NCI-H1930 (cell line): Measurements from ENCODE around the gene HLA-DOB.
A peak's percentile ranks its signal among the peaks of the same experiment; 100 is the strongest.

Experiments used
- DNase-seq, 2 experiments: peaks; one replicate each; lab custom pipeline; 2025; lab: John Stamatoyannopoulos, UW

Gene HLA-DOB

GRCh38 chr6:32816746-32817204, at the start of gene HLA-DOB:
Gene HLA-DOB, minus strand, starts transcription at chr6:32817002. Its CDS starts 51 bp downstream, at chr6:32816951.
- DNase-seq, result no peak

- no peak for DNase-seq
Observed at GRCh38 chr6:32865724-32866443, 49.1 kb upstream of the HLA-DOB start.

- no peak for DNase-seq
Observed at GRCh38 chr6:32862725-32863124, 45.9 kb upstream of the HLA-DOB start.

GRCh38 chr6:32860674-32861073, 43.9 kb upstream of the HLA-DOB start:
- DNase-seq, result no peak

GRCh38 chr6:32858194-32858593, 41.4 kb upstream of the HLA-DOB start:
- no peak for DNase-seq

DNA sequence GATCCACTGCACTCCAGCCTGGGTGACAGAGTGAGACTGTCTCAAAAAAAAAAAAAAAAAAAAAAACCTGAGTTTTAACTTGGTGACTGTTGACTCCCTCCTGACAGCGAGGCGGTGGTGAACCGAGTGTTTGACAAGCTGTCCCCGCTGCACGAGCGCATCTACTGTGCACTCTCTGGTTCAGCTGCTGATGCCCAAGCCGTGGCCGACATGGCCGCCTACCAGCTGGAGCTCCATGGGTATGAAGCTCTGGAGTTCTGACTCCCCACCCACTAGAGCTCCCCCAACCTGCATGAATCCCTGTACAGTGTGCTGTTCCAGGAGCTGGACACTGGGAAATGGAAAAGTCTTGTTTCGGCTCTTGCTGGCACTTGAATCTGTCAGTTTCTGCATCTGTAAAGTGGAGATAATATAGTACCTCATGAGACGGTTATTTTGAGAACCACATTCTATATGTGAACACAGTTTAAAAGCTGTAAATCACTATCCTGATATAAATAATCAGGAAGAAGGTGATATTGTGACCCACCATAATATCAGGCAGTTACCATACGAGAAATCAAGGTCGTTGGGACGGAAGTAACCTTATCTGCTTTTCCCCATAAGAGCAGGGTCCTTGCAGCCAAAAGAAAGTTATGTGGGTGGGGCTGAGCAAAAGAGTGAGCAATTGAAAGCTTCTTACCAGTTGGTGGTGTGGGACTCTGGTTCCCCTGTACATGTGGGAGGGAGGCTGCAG, 40.5 kb upstream of the HLA-DOB start:
- DNase-seq, result no peak

DNA sequence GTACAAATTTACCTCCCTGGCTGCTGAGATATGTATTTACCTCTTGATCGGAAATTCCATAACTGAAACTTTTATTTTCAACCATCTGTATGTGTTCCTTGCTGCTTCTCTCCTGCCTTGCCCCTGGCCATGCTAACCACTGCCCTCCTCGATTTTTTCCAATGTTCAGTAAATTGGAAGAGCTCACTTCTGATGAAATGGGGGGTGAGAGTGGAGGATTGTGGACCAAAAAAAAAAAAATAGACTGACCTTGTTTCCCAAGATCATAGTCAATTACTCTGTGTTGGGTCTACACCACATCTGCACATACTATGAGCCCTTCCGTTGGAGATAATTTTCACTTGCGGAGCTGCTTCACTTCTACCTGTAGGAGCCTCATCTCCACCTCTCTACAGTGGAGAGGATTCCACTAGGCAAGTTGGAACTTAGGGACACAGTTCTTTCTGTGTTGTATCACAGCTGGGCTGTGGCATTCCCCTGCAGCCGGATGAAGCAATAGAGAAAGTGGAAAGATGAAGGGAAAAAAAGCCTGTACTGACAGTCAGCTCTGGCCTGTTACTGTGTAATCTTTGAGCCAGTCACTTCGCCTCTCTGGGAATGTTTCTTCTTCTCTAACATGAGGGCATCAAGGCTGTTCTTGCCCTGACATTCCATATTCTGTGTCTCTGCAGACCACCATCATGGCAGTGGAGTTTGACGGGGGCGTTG, 38.8 kb upstream of the HLA-DOB start:
- DNase-seq, result no peak

DNA sequence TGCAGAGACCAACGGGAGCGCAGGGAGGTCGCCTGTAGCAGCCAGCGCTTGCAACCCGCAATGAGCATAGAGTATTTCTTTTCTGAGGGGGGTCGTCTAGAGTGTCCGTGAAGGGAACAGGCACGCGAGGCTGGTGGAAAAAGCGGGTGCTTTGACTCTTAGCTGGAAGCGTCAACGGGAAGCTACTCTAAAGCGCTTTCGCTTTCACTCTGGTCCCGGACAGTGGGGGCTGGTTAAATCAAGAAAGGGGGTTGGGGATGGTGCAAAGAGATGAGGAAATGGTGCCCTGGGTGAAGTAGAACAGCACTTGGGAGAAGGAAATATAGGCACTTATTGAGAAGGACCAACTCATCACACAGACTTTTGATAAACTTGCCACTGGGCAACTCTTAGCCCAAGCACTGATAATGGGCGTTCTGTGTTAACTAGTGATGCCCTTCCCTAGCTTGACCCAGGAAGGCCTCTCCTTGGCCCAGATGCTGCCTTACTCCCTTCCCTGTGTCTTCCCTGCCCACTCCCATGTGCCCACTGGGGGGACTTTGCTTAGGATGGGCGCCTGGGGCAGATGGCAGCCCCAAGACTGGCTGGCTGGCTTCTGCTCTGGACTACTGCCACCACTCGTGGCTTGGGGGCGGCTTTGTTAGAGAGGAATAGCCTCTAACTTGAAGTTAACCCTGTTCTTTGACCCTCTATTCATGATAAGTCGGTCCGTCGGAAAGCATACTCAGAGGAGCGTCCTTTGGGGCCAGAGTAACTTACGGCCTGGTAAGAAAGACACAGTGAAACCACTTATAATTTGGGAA, 37.8 kb upstream of the HLA-DOB start:
- DNase-seq, result peak in 1 of 2 experiments; percentile 43

DNA sequence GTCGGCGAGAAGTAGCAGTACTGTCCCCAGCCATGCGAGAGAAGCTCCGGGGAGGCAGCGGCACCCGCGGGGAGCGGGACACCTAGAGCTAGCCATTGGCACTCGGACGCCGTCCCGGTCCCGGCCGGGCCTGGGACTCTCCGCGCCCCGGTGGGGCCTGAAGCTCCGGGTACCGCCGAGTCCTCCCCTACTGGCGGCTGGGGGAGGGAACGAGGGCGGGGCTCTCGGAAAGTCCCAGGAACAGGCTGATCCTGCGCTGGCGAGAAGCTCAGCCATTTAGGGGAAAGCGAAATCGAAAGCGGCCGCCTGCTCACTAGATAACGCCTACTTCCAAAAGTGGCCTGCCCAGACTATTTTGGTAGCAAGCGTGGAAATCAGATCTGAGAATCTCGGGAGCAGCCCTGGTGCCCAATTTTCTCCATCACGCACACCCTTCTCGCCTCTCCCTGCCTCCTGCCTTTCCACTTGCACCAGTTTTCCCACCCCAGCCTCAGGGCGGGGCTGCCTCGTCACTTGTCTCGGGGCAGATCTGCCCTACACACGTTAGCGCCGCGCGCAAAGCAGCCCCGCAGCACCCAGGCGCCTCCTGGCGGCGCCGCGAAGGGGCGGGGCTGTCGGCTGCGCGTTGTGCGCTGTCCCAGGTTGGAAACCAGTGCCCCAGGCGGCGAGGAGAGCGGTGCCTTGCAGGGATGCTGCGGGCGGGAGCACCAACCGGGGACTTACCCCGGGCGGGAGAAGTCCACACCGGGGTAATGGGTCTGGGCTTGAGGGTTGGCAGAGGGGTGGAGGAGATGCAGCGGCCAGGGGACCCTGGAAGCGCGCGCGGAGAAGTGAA, 37.0 kb upstream of the HLA-DOB start, which contains the start of the genes PSMB9 and TAP1:
Gene PSMB9, plus strand, starts transcription at position 652 of the 835 bp plus-strand sequence. Its CDS starts 38 bp downstream, at position 690.
Gene TAP1, minus strand, starts transcription at position 164 of the 835 bp plus-strand sequence. Its CDS starts 68 bp downstream, at position 96.
- DNase-seq, result peak; percentile 84 to 93

GRCh38 chr6:32852844-32853540, 36.2 kb upstream of the HLA-DOB start:
- DNase-seq, result no peak

GRCh38 chr6:32852018-32852843, 35.4 kb upstream of the HLA-DOB start:
- no peak for DNase-seq

DNA sequence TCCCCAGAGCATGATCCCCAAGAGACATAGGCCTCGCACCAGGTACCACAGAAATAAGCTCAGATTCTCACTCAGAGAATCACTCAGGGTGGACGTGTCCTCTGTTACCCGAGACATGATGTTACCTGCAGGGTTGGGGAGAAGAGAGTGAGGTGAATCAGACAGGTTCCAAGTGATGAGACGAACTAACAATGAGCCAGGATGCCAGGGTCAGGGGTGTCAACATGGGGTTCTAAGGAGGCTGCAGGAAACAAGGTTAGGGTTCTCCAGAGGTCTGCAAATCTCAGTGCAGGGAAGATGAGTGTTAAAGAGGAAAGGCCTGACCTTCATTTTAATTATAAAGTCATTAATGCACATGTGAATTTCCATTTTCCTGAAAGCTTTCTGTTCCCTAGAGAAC, 34.2 kb upstream of the HLA-DOB start:
- no peak for DNase-seq

- no peak for DNase-seq
Observed at GRCh38 chr6:32849126-32849525, 32.3 kb upstream of the HLA-DOB start.

DNA sequence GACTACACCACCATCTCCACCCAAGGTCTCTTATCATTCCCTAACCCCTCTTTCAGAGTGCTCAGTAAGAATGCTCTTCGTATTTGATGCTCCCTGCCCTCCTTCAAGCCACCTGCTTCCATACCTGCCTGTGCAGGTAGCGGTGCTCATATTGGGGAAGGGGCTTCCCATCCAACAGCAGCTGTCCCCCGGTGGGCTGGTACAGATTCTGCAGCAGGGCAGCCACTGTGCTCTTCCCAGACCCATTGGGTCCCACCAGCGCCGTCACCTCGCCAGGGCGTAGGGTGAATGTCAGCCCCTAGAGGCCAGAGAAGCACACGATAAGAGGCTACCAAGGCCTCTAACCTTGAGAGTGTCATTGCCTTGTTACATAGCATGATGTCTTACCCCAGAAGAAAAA, 31.0 kb upstream of the HLA-DOB start:
- DNase-seq, result no peak

GRCh38 chr6:32847004-32847403, 30.2 kb upstream of the HLA-DOB start:
- DNase-seq, result no peak

- DNase-seq, result no peak
Observed at GRCh38 chr6:32845384-32845884, 28.6 kb upstream of the HLA-DOB start.

GRCh38 chr6:32844839-32845383, 28.1 kb upstream of the HLA-DOB start:
- no peak for DNase-seq

DNA sequence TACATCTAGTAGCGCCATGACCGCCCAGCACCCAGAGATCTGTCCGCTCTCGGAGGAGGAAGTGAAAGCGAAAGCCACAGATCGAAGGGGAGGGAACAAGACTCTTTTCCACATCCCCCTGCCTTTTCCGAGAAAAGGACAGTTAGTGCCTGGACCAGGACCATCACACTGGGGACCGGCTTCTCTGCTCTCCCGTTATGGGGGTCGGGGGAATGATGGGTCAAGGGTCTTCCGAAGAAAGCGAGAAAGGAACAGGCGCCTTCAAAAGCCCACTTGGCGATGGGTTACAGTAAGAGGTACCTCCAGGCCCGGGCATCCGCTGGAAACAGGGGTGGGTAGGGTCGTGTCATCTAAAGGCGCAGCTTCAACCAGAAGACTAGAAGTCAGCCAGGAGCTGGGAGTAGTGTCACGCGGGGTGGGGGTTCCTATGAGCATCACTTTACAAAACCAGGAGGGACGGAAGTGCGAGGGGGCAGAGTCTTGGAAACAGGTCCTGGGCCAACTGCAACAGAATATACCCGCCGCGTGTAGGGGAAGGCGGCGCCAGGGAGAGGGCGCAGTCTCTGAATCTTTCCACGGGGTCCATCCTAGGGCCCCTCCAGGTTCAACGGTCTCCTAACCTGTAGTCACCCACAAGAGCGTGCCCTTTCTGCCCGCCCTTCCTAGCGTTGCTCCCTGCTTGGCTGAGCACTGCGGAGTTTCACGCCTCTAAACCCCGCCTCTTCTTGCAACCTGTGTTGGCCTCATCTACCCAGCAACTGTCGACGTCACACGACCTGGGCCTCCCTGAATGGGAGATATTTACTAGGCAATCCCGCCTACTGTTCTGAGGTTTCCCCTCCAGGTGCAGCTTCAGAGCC, 27.4 kb upstream of the HLA-DOB start, which contains the start of gene PSMB8:
Gene PSMB8, minus strand, starts transcription at position 69 of the 860 bp plus-strand sequence. Its CDS starts 51 bp downstream, at position 18.
- peak; percentile 92 to 93 for DNase-seq
